GM18951 (cell line): Measurements from ENCODE around the gene TFPI.

Source experiments
- POLR2A ChIP-seq: IDR thresholded peaks from 4 replicates; pipeline ENCODE4 v1.6.1; 2011; ENCODE audit warnings: mild to moderate bottlenecking; ENCODE audit not compliant: insufficient read length, insufficient read depth; ENCODE audit errors: extremely low read depth
- in situ Hi-C: fragments of 300-500 bp; cut with MboI; formaldehyde crosslinking; loops from one replicate; pipeline ENCODE4 v1.12.0; 2022; ENCODE audit warnings: low sequenced_read_pairs, mixed read lengths, inconsistent platforms; ENCODE audit not compliant: unreplicated experiment

TFPI gene

GRCh38 chr2:187438455-187438854 lies 115.8 kb downstream of the TFPI start:
- in situ Hi-C loops = no loop called here
- no peak for TF ChIP-seq POLR2A

GRCh38 chr2:187435756-187436155 lies 118.5 kb downstream of the TFPI start:
- in situ Hi-C loops = no loop called here
- no peak for TF ChIP-seq POLR2A

GRCh38 chr2:187435078-187435477 lies 119.2 kb downstream of the TFPI start:
- no peak for TF ChIP-seq POLR2A
- in situ Hi-C loops = no loop called here

GRCh38 chr2:187434342-187434785 lies 119.9 kb downstream of the TFPI start:
- no peak for TF ChIP-seq POLR2A
- in situ Hi-C loops = no loop called here

- no peak for TF ChIP-seq POLR2A
- in situ Hi-C loops = no loop called here
Observed at GRCh38 chr2:187431911-187432310, 122.3 kb downstream of the TFPI start.

GRCh38 chr2:187429989-187430388 lies 124.2 kb downstream of the TFPI start:
- TF ChIP-seq POLR2A = no peak
- in situ Hi-C loops = no loop called here

- no peak for TF ChIP-seq POLR2A
- in situ Hi-C loops = no loop called here
Observed at GRCh38 chr2:187424146-187424545, 130.1 kb downstream of the TFPI start.

GRCh38 chr2:187422282-187422681 lies 132.0 kb downstream of the TFPI start:
- in situ Hi-C loops = no loop called here
- no peak for TF ChIP-seq POLR2A

GRCh38 chr2:187421519-187421918 lies 132.7 kb downstream of the TFPI start:
- no peak for TF ChIP-seq POLR2A
- in situ Hi-C loops = no loop called here

GRCh38 chr2:187419808-187420207 lies 134.4 kb downstream of the TFPI start:
- in situ Hi-C loops = no loop called here
- no peak for TF ChIP-seq POLR2A

- in situ Hi-C loops = no loop called here
- TF ChIP-seq POLR2A = no peak
Observed at GRCh38 chr2:187415449-187415848, 138.8 kb downstream of the TFPI start.
